ENCODE measurements around the gene GALNT16. TPM values are rescaled to one million over a fixed set of nuclear protein-coding genes. Genes with fewer than 3 reads are reported as not detected.

The GALNT16 gene
- total RNA-seq, 1 experiment from 2014 or later, result 3.8 TPM

DNA sequence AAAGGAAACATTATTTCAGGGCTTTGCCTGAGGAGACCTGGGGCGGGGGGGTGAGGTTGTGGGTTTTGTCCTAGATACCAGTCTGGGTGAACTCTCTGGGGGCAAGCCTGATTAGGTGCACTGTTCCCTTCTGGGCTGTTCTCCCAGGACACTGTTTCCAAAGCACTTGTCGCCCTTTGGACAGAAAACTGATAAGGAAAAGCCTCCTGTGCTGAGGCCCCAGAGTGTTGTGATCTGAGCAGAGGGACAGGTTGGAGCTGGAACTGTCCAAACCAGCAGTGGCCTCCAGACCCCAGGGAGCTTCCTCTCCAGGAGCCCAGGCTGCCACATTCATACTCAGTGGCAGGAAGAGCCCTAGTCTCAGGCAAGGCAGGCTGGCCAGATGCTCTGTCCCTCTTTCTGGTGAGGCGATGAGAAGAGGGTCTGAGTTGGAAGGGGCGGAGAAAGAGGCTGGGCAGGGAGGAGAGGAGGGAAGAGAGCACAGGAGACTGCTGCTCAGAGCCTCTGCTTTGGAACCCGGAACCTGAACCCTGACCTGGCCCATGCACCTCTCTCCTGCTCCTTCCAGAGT is 1.9 kb downstream of the GALNT16 start:
- intact Hi-C loops (cut with micrococcal nuclease; ENCODE audit: unreplicated experiment), result loop anchor here (1.0 to 5.0 kb wide), 6 partner anchors 20 to 200 kb away; partner anchors contain the start of genes ERH and SLC39A9
- POLR2A ChIA-PET, result interaction anchor here (0.6 kb wide), 1 partner anchor 1662 kb away, joined by 3 read pairs; no protein-coding TSS in a partner anchor
- peaks cover 3% of the 10 kb centered on the region for H3K27me3 Mint-ChIP-seq (ENCODE audit: insufficient read depth, unreplicated experiment)

DNA sequence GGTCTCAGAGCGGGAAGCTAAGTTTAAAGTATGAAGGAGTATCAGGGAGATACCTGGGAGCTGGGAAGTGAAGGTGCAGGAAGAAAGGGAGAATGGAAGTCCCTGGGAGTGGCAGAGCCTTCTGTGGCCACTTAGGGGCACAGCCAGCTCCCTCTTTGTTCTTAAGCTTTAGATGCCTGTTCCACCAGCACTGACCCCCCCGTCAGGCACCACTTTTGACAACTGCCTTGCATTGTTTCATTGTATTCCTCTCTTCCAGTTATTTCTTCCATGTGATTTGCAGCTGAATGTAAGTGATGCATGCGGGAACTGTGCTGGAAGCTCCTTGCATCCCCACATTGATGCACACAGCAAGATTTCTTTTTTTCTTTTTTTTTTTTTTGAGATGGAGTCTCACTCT is 2.6 kb downstream of the GALNT16 start:
- intact Hi-C loops (cut with micrococcal nuclease; ENCODE audit: unreplicated experiment), result loop anchor here (5.0 kb wide), 2 partner anchors 100 to 200 kb away; no protein-coding TSS in a partner anchor
- Mint-ChIP-seq H3K4me1 (ENCODE audit: low read depth, unreplicated experiment) (peaks cover 11% of the 10 kb centered on the region), H3K9me3 (ENCODE audit: unreplicated experiment) (no peaks in the 10 kb centered on the region), H3K27ac (ENCODE audit: unreplicated experiment) (no peak overlapping the region), H3K36me3 (ENCODE audit: insufficient read depth, unreplicated experiment) (peaks cover 5% of the 10 kb centered on the region), H3K27me3 (ENCODE audit: insufficient read depth, unreplicated experiment) (peaks cover 3% of the 10 kb centered on the region), H3K4me3 (ENCODE audit: unreplicated experiment) (peak overlapping the region; percentile 83)
- H3K4me1 ChIP-seq, result peaks cover 8% of the 10 kb centered on the region
- ChIA-PET CTCF (interaction anchor here (0.6 to 4.2 kb wide), 9 partner anchors 10 to 213 kb away, joined by 3 to 68 read pairs (median 4); partner anchors contain the start of gene ERH), POLR2A (interaction anchor here (0.7 kb wide), 1 partner anchor 92 kb away, joined by 3 read pairs; no protein-coding TSS in a partner anchor)
- H3K27me3 ChIP-seq (replicated peaks; ENCODE audit: control insufficient read depth, insufficient read depth, low read length), result no peaks in the 10 kb centered on the region; the same call in 1 of the 2 replicates
- H3K36me3 ChIP-seq (ENCODE audit: control insufficient read depth, insufficient read depth, low read length), result no peaks in the 10 kb centered on the region
- DNase-seq, result no peak
- no TSS peak for BruUV-seq (replicated peaks)
- H3K9me3 ChIP-seq, result no peaks in the 10 kb centered on the region
- no peak overlapping the region for H3K4me3 ChIP-seq (ENCODE audit: low read depth, low read length)
- no peak for TF ChIP-seq CTCF (IDR thresholded peaks at IDR 0.05; ENCODE audit: insufficient read depth in 1 of 2, low read depth in 1 of 2, low read length in 1 of 2, severe bottlenecking in 1 of 2, unreplicated experiment in 1 of 2)

More for the DNA sequence above, 1.9 kb downstream of the GALNT16 start:
- Histone ChIP-seq H3K4me1 (peaks cover 8% of the 10 kb centered on the region), H3K9me3 (no peaks in the 10 kb centered on the region), H3K27me3 (replicated peaks; ENCODE audit: control insufficient read depth, insufficient read depth, low read length) (no peaks in the 10 kb centered on the region; the same call in 1 of the 2 replicates), H3K36me3 (ENCODE audit: control insufficient read depth, insufficient read depth, low read length) (no peaks in the 10 kb centered on the region), H3K4me3 (ENCODE audit: low read depth, low read length) (peak overlapping the region; percentile 81)
- no TSS peak for BruUV-seq (replicated peaks)
- H3K9me3 Mint-ChIP-seq (ENCODE audit: unreplicated experiment), result no peaks in the 10 kb centered on the region
- H3K27ac Mint-ChIP-seq (ENCODE audit: unreplicated experiment), result peak overlapping the region; percentile 13
- peak; percentile 78 to 83 for DNase-seq
- H3K36me3 Mint-ChIP-seq (ENCODE audit: insufficient read depth, unreplicated experiment), result peaks cover 5% of the 10 kb centered on the region
- TF ChIP-seq CTCF (IDR thresholded peaks at IDR 0.05; ENCODE audit: insufficient read depth in 1 of 2, low read depth in 1 of 2, low read length in 1 of 2, severe bottlenecking in 1 of 2, unreplicated experiment in 1 of 2), result no peak
- H3K4me1 Mint-ChIP-seq (ENCODE audit: low read depth, unreplicated experiment), result peaks cover 11% of the 10 kb centered on the region
- CTCF ChIA-PET, result interaction anchor here (0.7 to 4.2 kb wide), 14 partner anchors 8 to 310 kb away, joined by 3 to 68 read pairs (median 4); no protein-coding TSS in a partner anchor
- H3K4me3 Mint-ChIP-seq (ENCODE audit: unreplicated experiment), result peak overlapping the region; percentile 83

DNA sequence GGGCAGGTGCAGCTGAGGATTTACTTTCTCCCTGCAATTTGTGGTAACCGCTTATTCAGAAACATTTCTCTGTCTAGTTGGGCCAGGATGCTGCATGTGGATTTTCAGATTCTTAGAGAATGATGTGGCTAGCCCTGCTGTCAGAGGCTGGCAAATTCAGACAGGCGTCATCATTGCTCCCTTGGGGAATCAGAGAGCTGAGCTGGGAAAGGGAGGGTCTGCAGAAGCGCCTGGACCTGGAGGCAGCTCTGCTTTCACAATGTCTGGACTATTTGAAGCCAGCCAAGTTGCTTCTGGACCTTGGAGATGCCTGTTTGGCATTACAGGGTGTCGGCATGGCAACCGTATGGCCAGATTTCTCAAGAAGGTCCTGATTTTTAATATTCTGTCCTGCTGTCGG is 3.4 kb downstream of the GALNT16 start:
- Histone ChIP-seq H3K9me3 (no peaks in the 10 kb centered on the region), H3K36me3 (ENCODE audit: control insufficient read depth, insufficient read depth, low read length) (no peaks in the 10 kb centered on the region), H3K4me1 (peaks cover 8% of the 10 kb centered on the region), H3K4me3 (ENCODE audit: low read depth, low read length) (no peak overlapping the region), H3K27me3 (replicated peaks; ENCODE audit: control insufficient read depth, insufficient read depth, low read length) (no peaks in the 10 kb centered on the region)
- ChIA-PET POLR2A (no interaction called here), CTCF (interaction anchor here (0.6 to 0.8 kb wide), 2 partner anchors 24 to 93 kb away, joined by 4 to 7 read pairs; no protein-coding TSS in a partner anchor)
- no peak overlapping the region for H3K27ac Mint-ChIP-seq (ENCODE audit: unreplicated experiment)
- BruUV-seq (replicated peaks), result no TSS peak
- no peak for DNase-seq
- H3K36me3 Mint-ChIP-seq (ENCODE audit: insufficient read depth, unreplicated experiment), result peaks cover 5% of the 10 kb centered on the region
- H3K9me3 Mint-ChIP-seq (ENCODE audit: unreplicated experiment), result no peaks in the 10 kb centered on the region
- TF ChIP-seq CTCF (IDR thresholded peaks at IDR 0.05; ENCODE audit: insufficient read depth in 1 of 2, low read depth in 1 of 2, low read length in 1 of 2, severe bottlenecking in 1 of 2, unreplicated experiment in 1 of 2), result no peak
- H3K27me3 Mint-ChIP-seq (ENCODE audit: insufficient read depth, unreplicated experiment), result peaks cover 3% of the 10 kb centered on the region
- peaks cover 11% of the 10 kb centered on the region for H3K4me1 Mint-ChIP-seq (ENCODE audit: low read depth, unreplicated experiment)
- H3K4me3 Mint-ChIP-seq (ENCODE audit: unreplicated experiment), result no peak overlapping the region
- intact Hi-C loops (cut with micrococcal nuclease; ENCODE audit: unreplicated experiment), result loop anchor here (5.0 kb wide), 2 partner anchors 99 to 199 kb away; no protein-coding TSS in a partner anchor
